ENCODE measurements around the gene RBBP4. TPM values are rescaled to one million over a fixed set of nuclear protein-coding genes. Genes with fewer than 3 reads are reported as not detected.

Gene RBBP4
- total and polyA plus RNA-seq, 2 of the 13 experiments (the other 11 are each of a cell fraction or from before 2014, with no cell fraction given), result 64.4 to 166 TPM

GRCh38 chr1:32728413-32729077, 77.5 kb downstream of the RBBP4 start:
- no peak overlapping the region for H3K4me2 ChIP-seq (ENCODE audit: low read depth, low read length)
- H3K9me3 ChIP-seq (ENCODE audit: low read length), result no peaks in the 10 kb centered on the region
- ATAC-seq (no peak), FAIRE-seq (no peak), DNase-seq (ENCODE audit: low spot score) (no peak)
- in situ Hi-C loops (cut with HindIII; ENCODE audit: extremely low pct_ligation_motif_present, low pct_unique_long_range_greater_than_20kb) (no loop called here), intact Hi-C loops (cut with micrococcal nuclease; ENCODE audit: unreplicated experiment) (no loop called here)
- H3K27me3 ChIP-seq (ENCODE audit: control insufficient read depth in 1 of 2, insufficient read depth in 2 of 2, low read length in 2 of 2), result peaks cover 2 to 10% of the 10 kb centered on the region in 2 experiments; a peak in 2 of 5 replicates
- no TSS peak for BruUV-seq (replicated peaks)
- H3K9ac ChIP-seq (ENCODE audit: insufficient read depth, low read depth, low read length), result no peak overlapping the region
- H4K20me1 ChIP-seq (ENCODE audit: insufficient read depth, low read length), result no peaks in the 10 kb centered on the region
- H3K4me3 ChIP-seq (replicated peaks in 1 of 3; ENCODE audit: insufficient read depth in 1 of 3, low read depth in 2 of 3, low read length in 3 of 3), result no peak overlapping the region
- ChIA-PET CTCF (ENCODE audit: low intra/inter-chr PET ratio, low total read pairs) (interaction anchor here (2.2 kb wide), 1 partner anchor 17 kb away, joined by 6 read pairs; no protein-coding TSS in a partner anchor), POLR2A (interaction anchor here (0.9 to 2.0 kb wide), 6 partner anchors 9 to 78 kb away, joined by 4 to 9 read pairs (median 6); partner anchors contain the start of gene RBBP4)
- TF ChIP-seq ZNF768 (CRISPR knock-in tag; IDR thresholded peaks at IDR 0.05) (peak; percentile 62; the same call in 1 of the 2 replicates), ZNF646 (CRISPR knock-in tag; IDR thresholded peaks at IDR 0.05) (no peak)
- no peaks in the 10 kb centered on the region for H3K36me3 ChIP-seq (replicated peaks in 1 of 2; ENCODE audit: control insufficient read depth in 1 of 2, insufficient read depth in 2 of 2, low read length in 2 of 2)
- H3K4me1 ChIP-seq (ENCODE audit: insufficient read depth, low read length), result peaks cover 46% of the 10 kb centered on the region
- no peaks in the 10 kb centered on the region for H3K79me2 ChIP-seq (ENCODE audit: insufficient read depth, low read length)
- 48% methylated on average over 7 of the region's 7 CpGs for WGBS (ENCODE audit: low lambda C conversion rate)
- H3K27ac ChIP-seq (ENCODE audit: extremely low read length, insufficient read depth, low read length), result no peak overlapping the region
- no peak overlapping the region for H2AFZ ChIP-seq (ENCODE audit: low read length)
